DMS 273 treated with DMSO at 0.1 percent for 48 hours (cell line): Measurements from ENCODE around the gene OR9A4.

Source experiments
- DNase-seq: peaks from one replicate; lab custom pipeline; 2025; lab: John Stamatoyannopoulos, UW

The OR9A4 gene

GRCh38 chr7:141949021-141949420 lies 32.8 kb downstream of the OR9A4 start:
- DNase-seq, result no peak

- no peak for DNase-seq
These were observed 33.3 kb downstream of the OR9A4 start for GRCh38 chr7:141949451-141949850.

- DNase-seq, result no peak
These were observed 33.7 kb downstream of the OR9A4 start for GRCh38 chr7:141949911-141950310.

GRCh38 chr7:141950806-141951205 lies 34.6 kb downstream of the OR9A4 start:
- DNase-seq, result no peak

GRCh38 chr7:141952461-141952860 lies 36.3 kb downstream of the OR9A4 start:
- DNase-seq, result no peak

- DNase-seq, result no peak
These were observed 38.1 kb downstream of the OR9A4 start for GRCh38 chr7:141954334-141954733.

- DNase-seq, result no peak
These were observed 39.9 kb downstream of the OR9A4 start for GRCh38 chr7:141956084-141956483.

- no peak for DNase-seq
These were observed 44.7 kb downstream of the OR9A4 start for GRCh38 chr7:141960687-141961422.
